ENCODE measurements around the gene ASB4.
"Not testable (repeated sequence)": the region's sequence is repeated elsewhere in the genome, so short reads cannot be mapped to it uniquely, and the experiment has no call there.

Gene ASB4

GRCh38 chr7:95457947-95458346 is 27.8 kb upstream of the ASB4 start:
- H3K27me3 ChIP-seq (ENCODE audit: insufficient read depth, poor library complexity, severe bottlenecking) = no peaks in the 10 kb centered on the region
- H3K27ac ChIP-seq (replicated peaks) = no peak overlapping the region
- DNase-seq (ENCODE audit: low read depth in 1 of 2, low spot score in 1 of 2) = no peak
- no peak overlapping the region for H3K4me3 ChIP-seq (replicated peaks; ENCODE audit: insufficient read depth, low read length)
- TF ChIP-seq POLR2AphosphoS5 (IDR thresholded peaks at IDR 0.05; ENCODE audit: low read depth) (no peak), CTCF (IDR thresholded peaks at IDR 0.05; ENCODE audit: insufficient read depth, low read length) (no peak), SPI1 (IDR thresholded peaks at IDR 0.05; ENCODE audit: borderline replicate concordance, low read depth) (no peak), REST (IDR thresholded peaks at IDR 0.05; ENCODE audit: insufficient replicate concordance, low read depth) (no peak), GABPA (IDR thresholded peaks at IDR 0.05; ENCODE audit: low read depth) (no peak)

GRCh38 chr7:95460653-95461052 is 25.1 kb upstream of the ASB4 start:
- not testable (repeated sequence) for H3K27ac ChIP-seq (replicated peaks); DNase-seq (ENCODE audit: low read depth in 1 of 2, low spot score in 1 of 2); H3K27me3 ChIP-seq (ENCODE audit: insufficient read depth, poor library complexity, severe bottlenecking); H3K4me3 ChIP-seq (replicated peaks; ENCODE audit: insufficient read depth, low read length)

GRCh38 chr7:95467912-95468607 is 17.7 kb upstream of the ASB4 start:
- H3K27ac ChIP-seq (replicated peaks) = no peak overlapping the region
- no peaks in the 10 kb centered on the region for H3K27me3 ChIP-seq (ENCODE audit: insufficient read depth, poor library complexity, severe bottlenecking)
- H3K4me3 ChIP-seq (replicated peaks; ENCODE audit: insufficient read depth, low read length) = no peak overlapping the region
- no peak for TF ChIP-seq SPI1 (IDR thresholded peaks at IDR 0.05; ENCODE audit: borderline replicate concordance, low read depth)
- no peak for TF ChIP-seq REST (IDR thresholded peaks at IDR 0.05; ENCODE audit: insufficient replicate concordance, low read depth)
- no peak for TF ChIP-seq POLR2AphosphoS5 (IDR thresholded peaks at IDR 0.05; ENCODE audit: low read depth)
- DNase-seq (ENCODE audit: low read depth in 1 of 2, low spot score in 1 of 2) = no peak

- DNase-seq (ENCODE audit: low read depth in 1 of 2, low spot score in 1 of 2) = no peak
- Histone ChIP-seq H3K27ac (replicated peaks) (no peak overlapping the region), H3K4me3 (replicated peaks; ENCODE audit: insufficient read depth, low read length) (no peak overlapping the region), H3K27me3 (ENCODE audit: insufficient read depth, poor library complexity, severe bottlenecking) (no peaks in the 10 kb centered on the region)
- no peak for TF ChIP-seq SPI1 (IDR thresholded peaks at IDR 0.05; ENCODE audit: borderline replicate concordance, low read depth)
- no peak for TF ChIP-seq GABPA (IDR thresholded peaks at IDR 0.05; ENCODE audit: low read depth)
- TF ChIP-seq POLR2AphosphoS5 (IDR thresholded peaks at IDR 0.05; ENCODE audit: low read depth) = no peak
- no peak for TF ChIP-seq REST (IDR thresholded peaks at IDR 0.05; ENCODE audit: insufficient replicate concordance, low read depth)
Observed at GRCh38 chr7:95469187-95469586, 16.6 kb upstream of the ASB4 start.

Data from HL-60 (cell line).